Measurements from ENCODE around the gene NCKAP5.

The NCKAP5 gene

DNA sequence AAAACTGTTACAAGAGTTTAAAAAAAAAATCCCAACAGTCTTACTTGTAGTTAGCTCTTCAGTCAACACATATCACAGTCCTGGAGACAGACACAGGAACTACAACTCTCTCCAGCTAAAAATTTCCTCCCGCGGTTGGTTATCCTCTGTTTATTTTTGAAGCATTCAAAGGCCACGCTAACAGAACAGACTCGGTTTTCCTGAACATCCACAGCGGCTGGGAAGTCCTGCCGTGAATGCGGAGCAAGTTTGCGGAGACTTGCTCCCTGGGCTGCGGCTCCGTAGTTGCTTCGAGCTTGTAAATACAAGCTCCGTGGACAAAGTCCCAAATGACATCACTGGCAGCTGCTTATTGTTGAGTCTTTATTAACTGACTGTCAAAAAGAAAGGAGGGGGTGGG is at the start of gene NCKAP5:
TSS of gene NCKAP5 (minus strand) at position 292 of the 400 bp plus-strand sequence. CDS start 50,937 bp downstream, outside the sequence.
- H3K4me3 ChIP-seq (ENCODE audit: control insufficient read depth, low read depth, low read length): no peak within 1 kb of the TSS
- DNase-seq (ENCODE audit: low read depth): peak; percentile 12
- TF ChIP-seq, protein P1, sequence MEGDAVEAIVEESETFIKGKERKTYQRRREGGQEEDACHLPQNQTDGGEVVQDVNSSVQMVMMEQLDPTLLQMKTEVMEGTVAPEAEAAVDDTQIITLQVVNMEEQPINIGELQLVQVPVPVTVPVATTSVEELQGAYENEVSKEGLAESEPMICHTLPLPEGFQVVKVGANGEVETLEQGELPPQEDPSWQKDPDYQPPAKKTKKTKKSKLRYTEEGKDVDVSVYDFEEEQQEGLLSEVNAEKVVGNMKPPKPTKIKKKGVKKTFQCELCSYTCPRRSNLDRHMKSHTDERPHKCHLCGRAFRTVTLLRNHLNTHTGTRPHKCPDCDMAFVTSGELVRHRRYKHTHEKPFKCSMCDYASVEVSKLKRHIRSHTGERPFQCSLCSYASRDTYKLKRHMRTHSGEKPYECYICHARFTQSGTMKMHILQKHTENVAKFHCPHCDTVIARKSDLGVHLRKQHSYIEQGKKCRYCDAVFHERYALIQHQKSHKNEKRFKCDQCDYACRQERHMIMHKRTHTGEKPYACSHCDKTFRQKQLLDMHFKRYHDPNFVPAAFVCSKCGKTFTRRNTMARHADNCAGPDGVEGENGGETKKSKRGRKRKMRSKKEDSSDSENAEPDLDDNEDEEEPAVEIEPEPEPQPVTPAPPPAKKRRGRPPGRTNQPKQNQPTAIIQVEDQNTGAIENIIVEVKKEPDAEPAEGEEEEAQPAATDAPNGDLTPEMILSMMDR (conservative IDR thresholded peaks at IDR 0.05; ENCODE audit: control insufficient read depth, insufficient read depth, low read depth, low read length): no peak

DNA sequence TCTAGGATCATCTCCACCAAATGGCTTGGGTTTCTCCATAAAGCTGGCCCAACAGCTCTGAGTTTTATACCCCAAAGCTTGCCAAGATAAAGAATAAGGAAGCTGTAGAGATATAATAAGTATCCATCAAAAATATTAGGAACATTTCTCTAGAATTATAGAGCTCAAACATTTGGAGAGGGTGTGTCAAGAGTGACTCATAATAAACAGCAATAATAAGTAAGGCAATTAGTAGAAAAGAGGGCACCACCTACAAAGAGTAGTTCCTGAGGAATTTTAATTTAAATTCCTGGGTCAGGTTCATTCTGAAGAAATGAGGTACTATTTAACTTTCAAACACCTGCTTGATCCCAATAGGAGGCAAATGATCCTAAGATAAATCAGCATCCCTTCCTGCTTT is 41.4 kb upstream of the NCKAP5 start:
- DNase-seq (ENCODE audit: low read depth): no peak
- TF ChIP-seq, protein P1 (conservative IDR thresholded peaks at IDR 0.05; ENCODE audit: control insufficient read depth, insufficient read depth, low read depth, low read length): no peak
- no peak overlapping the region for H3K4me3 ChIP-seq (ENCODE audit: control insufficient read depth, low read depth, low read length)

DNA sequence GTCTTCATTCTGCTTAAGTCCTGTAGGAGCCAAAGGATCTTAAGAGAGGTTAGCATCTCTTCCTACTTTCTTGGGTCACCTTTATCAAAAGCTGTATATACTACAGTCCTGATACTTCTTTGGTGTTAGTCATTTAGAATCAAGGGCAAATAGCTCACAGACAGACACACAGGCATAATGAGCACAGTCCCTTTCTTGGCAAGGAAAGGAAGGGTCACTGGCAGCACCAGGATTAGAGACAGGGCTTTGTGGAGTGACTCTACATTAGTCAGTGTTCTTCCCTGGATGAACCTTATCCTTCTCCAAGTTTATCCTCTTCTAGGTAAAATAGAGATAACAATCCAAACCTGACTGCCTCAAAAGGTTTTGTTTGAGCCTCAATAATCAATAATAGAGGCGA is 40.0 kb upstream of the NCKAP5 start:
- no peak for DNase-seq (ENCODE audit: low read depth)
- TF ChIP-seq, protein P1 (conservative IDR thresholded peaks at IDR 0.05; ENCODE audit: control insufficient read depth, insufficient read depth, low read depth, low read length): no peak
- H3K4me3 ChIP-seq (ENCODE audit: control insufficient read depth, low read depth, low read length): no peak overlapping the region

DNA sequence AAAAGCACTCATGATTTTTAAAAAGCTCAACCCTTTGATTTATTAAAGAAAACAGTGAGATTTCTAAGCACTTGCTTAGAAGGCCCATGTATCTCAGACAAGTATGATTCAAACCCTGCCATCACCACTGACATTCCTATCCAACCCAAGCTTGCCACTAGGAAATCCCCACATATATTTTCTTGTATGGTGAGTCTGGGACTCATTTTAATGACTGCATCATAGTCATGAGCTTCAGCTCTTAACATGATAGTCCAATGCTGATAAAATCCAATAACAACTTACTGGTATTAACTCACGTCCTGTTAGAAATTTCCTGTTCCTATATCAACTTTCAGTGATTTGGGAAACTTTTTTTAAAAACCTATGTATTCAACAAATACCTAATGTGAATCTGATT is 39.4 kb upstream of the NCKAP5 start:
- no peak for DNase-seq (ENCODE audit: low read depth)
- H3K4me3 ChIP-seq (ENCODE audit: control insufficient read depth, low read depth, low read length): no peak overlapping the region
- TF ChIP-seq, protein P1 (conservative IDR thresholded peaks at IDR 0.05; ENCODE audit: control insufficient read depth, insufficient read depth, low read depth, low read length): no peak

DNA sequence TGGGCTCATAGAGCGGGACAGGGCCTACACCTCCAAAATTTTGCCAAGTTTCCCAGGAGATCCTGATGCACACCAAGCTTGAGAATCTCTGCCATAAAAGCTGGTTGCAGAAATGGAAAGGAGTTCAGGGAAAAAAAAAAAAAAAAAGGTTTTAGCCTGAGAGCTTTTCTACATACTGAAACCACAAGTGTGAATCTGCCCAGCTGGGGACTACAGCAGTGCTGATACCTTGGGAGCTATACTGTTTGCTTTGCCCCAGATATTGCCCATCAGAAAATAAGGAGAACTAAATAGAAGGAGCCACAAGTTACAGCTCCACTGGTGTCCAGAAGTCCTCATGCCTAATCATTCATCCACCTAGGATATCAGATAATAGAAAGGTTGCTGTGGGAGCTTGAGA is 38.4 kb upstream of the NCKAP5 start:
- DNase-seq (ENCODE audit: low read depth): no peak
- TF ChIP-seq, protein P1 (conservative IDR thresholded peaks at IDR 0.05; ENCODE audit: control insufficient read depth, insufficient read depth, low read depth, low read length): no peak
- H3K4me3 ChIP-seq (ENCODE audit: control insufficient read depth, low read depth, low read length): no peak overlapping the region

DNA sequence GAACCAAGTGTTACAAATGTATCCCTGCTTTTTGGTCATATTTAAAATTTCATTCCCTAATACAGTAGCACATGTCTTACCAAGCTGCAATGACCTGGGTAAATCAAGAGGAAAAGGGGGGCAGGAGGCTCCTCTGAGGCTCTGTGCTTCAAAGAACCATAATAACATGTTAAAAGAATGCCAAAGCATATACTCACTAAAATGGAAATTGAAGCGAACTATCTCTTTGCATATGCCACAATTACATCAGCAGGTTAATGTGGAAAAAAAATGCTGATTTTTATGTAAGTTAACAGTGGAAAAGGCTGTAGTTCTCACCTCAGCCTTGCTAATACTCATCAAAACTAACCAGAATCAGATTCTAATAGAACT is 37.5 kb upstream of the NCKAP5 start:
- TF ChIP-seq, protein P1 (conservative IDR thresholded peaks at IDR 0.05; ENCODE audit: control insufficient read depth, insufficient read depth, low read depth, low read length): no peak
- no peak overlapping the region for H3K4me3 ChIP-seq (ENCODE audit: control insufficient read depth, low read depth, low read length)
- DNase-seq (ENCODE audit: low read depth): no peak

Data from fibroblast of mammary gland (primary cell).